Measurements from ENCODE around the gene PCDHGB5.
"Not testable (repeated sequence)": the region's sequence is repeated elsewhere in the genome, so short reads cannot be mapped to it uniquely, and the experiment has no call there.

PCDHGB5 gene

DNA sequence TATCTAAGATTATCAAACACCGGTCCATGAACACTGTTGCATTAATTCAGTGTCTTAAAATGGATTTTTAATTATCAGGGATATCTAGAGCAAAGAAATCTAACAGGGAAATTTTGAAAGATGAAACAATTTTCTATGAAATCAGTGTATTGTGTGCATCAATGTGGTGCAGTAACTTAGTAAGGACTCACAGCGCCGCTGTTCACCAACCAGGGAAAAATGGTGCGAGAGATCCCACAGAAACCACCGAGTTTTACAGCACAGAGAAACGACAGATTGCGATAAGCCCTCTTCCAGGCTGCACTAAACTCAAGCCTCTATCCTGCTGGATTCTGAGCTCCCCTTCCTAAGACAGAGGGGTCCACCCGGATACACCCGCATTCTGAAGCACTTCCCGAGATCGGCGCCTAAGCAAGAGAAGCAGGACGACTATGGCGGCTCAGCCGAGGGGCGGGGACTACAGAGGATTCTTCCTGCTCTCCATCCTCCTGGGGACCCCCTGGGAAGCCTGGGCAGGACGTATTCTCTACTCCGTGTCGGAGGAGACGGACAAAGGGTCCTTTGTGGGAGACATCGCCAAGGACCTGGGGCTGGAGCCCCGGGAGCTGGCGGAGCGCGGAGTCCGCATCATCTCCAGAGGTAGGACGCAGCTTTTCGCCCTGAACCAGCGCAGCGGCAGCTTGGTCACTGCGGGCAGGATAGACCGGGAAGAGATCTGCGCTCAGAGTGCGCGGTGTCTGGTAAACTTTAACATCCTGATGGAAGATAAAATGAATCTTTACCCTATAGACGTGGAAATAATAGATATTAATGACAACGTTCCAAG lies 15.1 kb upstream of the PCDHGB5 start, which contains the start of gene PCDHGA7:
PCDHGA7 (plus strand) TSS at position 274 of the 826 bp plus-strand sequence; CDS start at position 432, 158 bp downstream.
- DNase-seq = no peak

DNA sequence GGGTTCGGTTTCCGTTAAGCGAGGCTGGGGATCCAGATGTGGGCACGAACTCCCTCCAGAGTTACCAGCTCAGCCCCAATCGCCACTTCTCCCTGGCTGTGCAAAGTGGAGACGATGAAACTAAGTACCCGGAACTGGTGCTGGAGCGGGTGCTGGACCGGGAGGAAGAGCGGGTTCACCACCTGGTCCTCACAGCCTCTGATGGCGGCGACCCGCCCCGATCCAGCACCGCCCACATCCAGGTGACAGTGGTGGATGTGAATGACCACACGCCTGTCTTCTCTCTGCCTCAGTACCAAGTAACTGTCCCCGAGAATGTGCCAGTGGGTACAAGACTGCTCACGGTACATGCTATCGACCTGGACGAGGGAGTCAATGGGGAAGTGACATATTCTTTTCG lies 14.4 kb upstream of the PCDHGB5 start:
- DNase-seq = no peak

DNA sequence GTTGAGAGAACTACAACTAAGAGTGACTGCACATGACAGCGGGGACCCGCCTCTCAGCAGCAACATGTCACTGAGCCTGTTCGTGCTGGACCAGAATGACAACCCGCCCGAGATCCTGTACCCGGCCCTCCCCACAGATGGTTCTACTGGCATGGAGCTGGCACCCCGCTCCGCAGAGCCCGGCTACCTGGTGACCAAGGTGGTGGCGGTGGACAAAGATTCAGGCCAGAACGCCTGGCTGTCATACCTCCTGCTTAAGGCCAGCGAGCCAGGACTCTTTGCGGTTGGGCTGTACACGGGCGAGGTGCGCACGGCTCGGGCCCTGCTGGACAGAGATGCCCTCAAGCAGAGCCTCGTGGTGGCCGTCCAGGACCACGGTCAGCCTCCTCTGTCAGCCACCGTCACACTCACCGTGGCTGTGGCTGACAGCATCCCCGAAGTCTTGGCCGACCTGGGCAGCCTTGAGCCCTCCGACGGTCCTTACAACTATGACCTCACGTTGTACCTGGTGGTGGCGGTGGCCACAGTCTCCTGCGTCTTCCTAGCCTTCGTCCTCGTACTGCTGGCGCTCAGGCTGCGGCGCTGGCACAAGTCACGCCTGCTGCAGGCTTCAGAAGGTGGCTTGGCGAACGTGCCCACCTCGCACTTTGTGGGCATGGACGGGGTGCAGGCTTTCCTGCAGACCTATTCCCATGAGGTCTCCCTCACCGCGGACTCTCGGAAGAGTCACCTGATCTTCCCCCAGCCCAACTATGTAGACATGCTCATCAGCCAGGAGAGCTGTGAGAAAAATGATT lies 13.1 kb upstream of the PCDHGB5 start:
- DNase-seq = no peak

DNA sequence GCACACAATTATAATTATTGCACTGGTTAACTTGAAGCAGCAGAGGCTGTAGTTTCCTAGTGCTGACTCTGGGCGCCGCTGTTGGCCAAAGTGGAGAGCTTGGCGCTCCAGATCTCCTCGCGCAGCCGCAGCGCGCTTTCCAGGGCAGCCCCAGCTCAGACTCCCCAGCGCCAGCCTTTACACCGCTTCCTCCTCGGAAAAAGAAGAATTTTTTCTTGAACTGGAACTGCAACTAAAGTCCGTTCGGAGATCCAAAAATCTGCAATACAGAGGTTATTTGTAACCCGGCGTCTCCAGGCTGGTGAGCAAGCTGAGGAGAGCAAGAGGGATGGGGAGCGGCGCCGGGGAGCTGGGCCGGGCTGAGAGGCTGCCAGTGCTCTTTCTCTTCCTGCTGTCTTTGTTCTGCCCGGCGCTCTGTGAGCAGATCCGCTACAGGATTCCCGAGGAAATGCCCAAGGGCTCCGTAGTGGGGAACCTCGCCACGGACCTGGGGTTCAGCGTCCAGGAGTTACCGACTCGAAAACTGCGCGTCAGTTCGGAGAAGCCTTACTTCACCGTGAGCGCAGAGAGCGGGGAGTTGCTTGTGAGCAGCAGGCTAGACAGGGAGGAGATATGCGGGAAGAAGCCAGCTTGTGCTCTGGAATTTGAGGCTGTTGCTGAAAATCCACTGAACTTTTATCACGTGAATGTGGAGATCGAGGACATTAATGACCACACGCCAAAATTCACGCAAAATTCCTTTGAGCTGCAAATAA lies 10.0 kb upstream of the PCDHGB5 start, which contains the start of gene PCDHGB4:
PCDHGB4 (plus strand) TSS at position 142 of the 755 bp plus-strand sequence; CDS start at position 329, 187 bp downstream.
- not testable (repeated sequence) for DNase-seq

DNA sequence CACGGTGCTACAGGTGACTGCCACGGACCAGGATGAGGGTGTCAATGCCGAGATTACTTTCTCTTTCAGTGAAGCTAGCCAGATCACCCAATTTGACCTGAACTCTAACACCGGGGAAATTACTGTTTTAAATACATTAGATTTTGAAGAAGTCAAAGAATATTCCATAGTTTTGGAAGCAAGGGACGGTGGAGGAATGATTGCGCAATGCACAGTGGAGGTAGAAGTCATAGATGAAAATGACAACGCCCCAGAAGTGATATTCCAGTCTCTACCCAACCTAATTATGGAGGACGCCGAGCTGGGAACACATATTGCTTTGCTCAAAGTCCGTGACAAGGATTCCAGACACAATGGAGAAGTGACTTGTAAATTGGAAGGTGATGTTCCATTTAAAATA lies 9.1 kb upstream of the PCDHGB5 start:
- DNase-seq = no peak

DNA sequence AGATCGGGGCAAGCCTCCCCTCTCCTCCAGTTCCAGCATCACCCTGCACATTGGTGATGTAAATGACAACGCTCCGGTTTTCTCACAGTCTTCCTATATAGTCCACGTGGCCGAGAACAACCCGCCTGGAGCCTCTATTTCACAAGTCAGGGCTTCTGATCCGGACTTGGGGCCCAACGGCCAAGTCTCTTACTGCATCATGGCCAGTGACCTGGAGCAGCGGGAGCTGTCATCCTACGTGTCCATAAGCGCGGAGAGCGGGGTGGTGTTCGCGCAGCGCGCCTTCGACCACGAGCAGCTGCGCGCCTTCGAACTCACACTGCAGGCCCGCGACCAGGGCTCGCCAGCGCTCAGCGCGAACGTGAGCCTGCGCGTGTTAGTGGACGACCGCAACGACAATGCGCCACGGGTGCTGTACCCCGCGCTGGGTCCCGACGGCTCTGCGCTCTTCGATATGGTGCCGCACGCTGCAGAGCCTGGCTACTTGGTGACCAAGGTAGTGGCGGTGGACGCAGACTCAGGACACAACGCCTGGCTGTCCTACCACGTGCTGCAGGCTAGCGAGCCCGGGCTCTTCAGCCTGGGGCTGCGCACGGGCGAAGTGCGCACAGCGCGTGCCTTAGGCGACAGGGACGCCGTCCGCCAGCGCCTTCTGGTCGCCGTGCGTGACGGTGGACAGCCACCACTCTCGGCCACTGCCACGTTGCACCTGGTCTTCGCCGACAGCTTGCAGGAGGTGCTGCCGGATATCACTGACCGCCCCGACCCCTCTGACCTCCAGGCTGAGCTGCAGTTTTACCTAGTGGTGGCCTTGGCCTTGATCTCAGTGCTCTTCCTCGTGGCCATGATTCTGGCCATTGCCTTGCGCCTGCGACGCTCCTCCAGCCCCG lies 8.3 kb upstream of the PCDHGB5 start:
- DNase-seq = no peak

DNA sequence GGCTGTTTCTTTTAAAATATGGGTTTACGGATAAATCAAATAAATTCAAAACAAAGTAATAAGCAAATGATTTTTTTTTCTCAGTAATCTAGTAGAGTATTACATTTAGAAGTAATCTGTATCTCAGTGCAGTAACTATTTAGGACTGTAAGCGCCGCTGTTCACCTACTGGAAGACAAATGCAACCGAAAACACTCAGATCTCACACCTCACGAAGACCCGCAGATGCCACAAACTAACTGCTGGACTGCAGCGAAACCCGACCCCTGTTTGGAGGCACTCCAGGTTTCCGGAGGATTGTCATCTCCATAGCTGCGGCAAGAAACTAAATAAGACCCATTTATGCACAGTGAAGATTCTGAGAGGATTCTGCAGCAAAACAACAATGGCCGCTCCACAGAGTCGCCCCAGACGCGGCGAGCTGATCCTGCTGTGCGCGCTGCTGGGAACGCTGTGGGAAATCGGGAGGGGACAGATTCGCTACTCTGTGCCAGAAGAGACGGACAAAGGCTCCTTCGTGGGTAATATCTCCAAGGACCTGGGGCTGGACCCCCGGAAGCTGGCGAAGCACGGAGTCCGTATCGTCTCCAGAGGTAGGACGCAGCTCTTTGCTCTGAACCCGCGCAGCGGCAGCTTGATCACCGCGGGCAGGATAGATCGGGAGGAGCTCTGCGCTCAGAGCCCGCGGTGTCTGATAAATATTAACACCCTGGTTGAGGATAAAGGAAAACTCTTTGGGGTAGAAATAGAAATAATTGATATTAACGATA lies 5.1 kb upstream of the PCDHGB5 start, which contains the start of gene PCDHGA8:
PCDHGA8 (plus strand) TSS at position 205 of the 770 bp plus-strand sequence; CDS start at position 386, 181 bp downstream.
- DNase-seq = no peak

DNA sequence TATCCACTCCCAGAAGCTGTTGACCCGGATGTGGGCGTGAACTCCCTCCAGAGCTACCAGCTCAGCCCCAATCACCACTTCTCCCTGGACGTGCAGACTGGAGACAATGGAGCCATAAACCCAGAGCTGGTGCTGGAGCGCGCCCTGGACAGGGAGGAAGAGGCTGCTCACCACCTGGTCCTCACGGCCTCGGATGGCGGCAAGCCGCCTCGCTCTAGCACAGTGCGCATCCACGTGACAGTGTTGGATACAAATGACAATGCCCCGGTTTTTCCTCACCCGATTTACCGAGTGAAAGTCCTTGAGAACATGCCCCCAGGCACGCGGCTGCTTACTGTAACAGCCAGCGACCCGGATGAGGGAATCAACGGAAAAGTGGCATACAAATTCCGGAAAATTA lies 4.5 kb upstream of the PCDHGB5 start:
- DNase-seq = no peak

DNA sequence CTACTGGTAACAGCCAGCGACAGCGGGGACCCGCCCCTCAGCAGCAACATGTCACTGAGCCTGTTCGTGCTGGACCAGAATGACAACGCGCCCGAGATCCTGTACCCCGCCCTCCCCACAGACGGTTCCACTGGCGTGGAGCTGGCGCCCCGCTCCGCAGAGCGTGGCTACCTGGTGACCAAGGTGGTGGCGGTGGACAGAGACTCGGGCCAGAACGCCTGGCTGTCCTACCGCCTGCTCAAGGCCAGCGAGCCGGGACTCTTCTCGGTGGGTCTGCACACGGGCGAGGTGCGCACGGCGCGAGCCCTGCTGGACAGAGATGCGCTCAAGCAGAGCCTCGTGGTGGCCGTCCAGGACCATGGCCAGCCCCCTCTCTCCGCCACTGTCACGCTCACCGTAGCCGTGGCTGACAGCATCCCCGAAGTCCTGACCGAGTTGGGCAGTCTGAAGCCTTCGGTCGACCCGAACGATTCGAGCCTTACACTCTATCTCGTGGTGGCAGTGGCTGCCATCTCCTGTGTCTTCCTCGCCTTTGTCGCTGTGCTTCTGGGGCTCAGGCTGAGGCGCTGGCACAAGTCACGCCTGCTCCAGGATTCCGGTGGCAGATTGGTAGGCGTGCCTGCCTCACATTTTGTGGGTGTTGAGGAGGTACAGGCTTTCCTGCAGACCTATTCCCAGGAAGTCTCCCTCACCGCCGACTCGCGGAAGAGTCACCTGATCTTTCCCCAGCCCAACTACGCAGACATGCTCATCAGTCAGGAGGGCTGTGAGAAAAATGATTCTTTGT lies 3.2 kb upstream of the PCDHGB5 start:
- not testable (repeated sequence) for DNase-seq

DNA sequence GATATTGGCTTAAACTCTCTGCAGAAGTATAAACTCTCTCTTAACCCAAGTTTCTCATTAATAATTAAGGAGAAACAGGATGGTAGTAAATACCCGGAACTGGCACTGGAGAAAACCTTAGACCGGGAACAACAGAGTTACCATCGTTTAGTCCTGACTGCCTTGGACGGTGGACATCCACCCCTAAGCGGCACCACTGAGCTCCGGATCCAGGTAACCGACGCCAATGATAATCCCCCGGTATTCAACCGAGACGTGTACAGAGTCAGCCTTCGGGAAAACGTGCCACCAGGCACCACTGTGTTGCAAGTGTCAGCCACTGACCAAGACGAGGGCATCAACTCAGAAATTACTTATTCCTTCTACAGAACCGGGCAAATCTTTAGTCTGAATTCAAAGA lies 861 bp downstream of the PCDHGB5 start:
- no peak for DNase-seq

DNA sequence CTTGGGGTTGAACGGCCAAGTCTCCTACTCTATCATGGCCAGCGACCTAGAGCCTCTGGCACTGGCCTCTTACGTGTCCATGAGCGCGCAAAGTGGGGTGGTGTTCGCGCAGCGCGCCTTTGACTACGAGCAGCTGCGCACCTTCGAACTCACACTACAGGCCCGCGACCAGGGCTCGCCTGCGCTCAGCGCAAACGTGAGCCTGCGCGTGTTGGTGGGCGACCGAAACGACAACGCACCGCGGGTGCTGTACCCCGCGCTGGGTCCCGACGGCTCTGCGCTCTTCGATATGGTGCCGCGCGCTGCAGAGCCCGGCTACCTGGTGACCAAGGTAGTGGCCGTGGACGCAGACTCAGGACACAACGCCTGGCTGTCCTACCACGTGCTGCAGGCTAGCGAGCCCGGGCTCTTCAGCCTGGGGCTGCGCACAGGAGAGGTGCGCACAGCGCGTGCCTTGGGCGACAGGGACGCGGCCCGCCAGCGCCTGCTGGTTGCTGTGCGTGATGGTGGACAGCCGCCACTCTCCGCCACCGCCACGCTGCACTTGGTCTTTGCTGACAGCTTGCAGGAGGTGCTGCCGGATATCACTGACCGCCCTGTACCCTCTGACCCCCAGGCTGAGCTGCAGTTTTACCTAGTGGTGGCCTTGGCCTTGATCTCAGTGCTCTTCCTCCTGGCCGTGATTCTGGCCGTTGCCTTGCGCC lies 2.0 kb downstream of the PCDHGB5 start:
- DNase-seq = no peak

DNA sequence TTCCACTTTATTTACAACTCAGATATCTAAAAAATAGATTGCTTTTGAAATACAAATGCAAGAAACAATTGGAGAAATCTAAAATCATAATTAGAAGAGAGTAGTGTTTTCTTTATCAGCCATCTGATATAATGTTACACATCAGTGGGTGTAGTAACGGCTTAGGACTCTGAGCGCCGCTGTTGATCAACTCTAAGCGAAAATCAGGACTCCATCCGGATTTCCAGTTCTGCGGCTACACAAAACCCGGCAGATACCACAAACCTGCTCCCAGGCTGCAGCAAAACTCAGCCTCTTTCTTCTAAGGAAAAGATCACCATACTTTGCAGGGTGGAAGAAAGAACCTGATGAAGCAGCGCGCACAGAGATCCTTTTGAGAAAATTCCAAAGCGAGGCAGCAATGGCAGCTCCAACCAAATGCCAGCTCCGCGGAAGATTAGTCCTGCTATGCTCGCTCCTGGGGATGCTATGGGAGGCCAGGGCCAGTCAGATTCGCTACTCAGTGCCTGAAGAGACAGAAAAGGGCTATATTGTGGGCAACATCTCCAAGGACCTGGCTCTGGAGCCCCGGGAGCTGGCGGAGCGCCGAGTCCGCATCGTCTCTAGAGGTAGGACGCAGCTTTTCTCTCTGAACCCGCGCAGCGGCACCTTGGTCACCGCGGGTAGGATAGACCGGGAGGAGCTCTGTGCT lies 5.0 kb downstream of the PCDHGB5 start, which contains the start of gene PCDHGA9:
PCDHGA9 (plus strand) TSS at position 226 of the 691 bp plus-strand sequence; CDS start at position 401, 175 bp downstream.
- DNase-seq = no peak

DNA sequence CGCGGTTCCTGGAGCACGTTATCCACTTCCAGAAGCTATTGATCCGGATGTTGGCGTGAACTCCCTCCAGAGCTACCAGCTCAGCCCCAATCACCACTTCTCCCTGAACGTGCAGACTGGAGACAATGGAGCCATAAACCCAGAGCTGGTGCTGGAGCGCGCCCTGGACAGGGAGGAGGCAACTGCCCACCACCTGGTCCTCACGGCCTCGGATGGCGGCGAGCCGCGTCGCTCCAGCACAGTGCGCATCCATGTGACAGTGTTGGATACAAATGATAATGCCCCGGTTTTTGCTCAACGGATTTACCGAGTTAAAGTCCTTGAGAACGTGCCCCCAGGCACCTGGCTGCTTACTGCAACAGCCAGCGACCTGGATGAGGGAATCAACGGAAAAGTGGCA lies 5.6 kb downstream of the PCDHGB5 start:
- DNase-seq = no peak

DNA sequence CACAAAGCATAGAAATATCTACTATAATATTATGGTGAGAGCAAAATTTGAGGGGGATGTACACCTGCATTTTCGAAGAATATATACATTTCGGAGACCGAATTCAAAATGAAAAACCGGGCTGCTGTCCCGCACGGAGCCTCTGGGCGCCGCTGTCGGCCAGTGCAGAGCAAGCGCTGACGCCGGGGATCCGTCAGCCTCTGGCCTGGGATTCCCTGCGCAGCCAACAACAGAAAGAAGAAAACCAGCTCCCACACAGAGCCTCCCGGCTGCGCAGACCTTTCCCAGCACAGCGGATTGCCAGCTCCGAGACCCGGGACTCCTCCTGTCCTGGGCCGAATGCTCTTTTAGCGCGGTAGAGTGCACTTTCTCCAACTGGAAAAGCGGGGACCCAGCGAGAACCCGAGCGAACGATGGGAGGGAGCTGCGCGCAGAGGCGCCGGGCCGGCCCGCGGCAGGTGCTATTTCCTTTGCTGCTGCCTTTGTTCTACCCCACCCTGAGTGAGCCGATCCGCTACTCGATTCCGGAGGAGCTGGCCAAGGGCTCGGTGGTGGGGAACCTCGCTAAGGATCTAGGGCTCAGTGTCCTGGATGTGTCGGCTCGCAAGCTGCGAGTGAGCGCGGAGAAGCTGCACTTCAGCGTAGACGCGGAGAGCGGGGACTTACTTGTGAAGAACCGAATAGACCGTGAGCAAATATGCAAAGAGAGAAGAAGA lies 10.2 kb downstream of the PCDHGB5 start, which contains the start of gene PCDHGB6:
PCDHGB6 (plus strand) TSS at position 232 of the 716 bp plus-strand sequence; CDS start at position 414, 182 bp downstream.
- DNase-seq = not testable (repeated sequence)

DNA sequence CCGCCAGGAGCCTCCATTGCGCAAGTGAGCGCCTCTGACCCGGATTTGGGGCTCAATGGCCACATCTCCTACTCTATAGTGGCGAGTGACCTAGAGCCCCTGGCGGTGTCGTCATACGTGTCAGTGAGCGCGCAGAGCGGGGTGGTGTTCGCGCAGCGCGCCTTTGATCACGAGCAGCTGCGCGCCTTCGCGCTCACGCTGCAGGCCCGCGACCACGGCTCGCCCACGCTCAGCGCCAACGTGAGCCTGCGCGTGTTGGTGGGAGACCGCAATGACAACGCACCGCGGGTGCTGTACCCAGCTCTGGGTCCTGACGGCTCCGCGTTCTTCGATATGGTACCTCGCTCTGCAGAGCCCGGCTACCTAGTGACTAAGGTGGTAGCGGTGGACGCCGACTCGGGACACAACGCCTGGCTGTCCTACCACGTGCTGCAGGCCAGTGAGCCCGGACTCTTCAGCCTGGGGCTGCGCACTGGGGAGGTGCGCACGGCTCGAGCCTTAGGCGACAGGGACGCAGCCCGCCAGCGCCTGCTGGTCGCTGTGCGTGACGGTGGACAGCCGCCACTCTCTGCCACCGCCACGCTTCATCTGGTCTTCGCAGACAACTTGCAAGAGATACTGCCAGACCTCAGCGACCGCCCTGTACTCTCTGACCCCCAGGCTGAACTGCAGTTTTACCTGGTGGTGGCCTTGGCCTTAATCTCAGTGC lies 12.0 kb downstream of the PCDHGB5 start:
- no peak for DNase-seq

DNA sequence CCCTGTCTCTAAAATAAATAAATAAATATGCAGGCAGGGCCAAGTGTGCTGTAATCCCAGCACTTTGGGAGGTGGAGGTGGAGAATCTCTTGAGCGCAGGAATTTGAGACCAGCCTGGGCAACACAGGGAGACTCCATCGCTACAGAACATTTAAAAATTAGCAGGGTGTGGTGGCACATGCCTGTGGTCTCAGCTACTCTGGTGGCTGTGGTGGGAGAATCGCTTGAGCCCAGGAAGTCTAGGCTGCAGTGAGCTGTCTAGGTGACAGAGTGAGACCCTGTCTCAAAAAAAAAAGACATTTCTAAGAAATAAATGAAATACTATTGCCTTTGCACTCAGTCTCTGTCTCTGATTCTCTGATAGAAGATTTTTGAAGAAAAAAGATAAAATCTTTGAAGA lies 13.8 kb downstream of the PCDHGB5 start:
- DNase-seq = no peak

DNA sequence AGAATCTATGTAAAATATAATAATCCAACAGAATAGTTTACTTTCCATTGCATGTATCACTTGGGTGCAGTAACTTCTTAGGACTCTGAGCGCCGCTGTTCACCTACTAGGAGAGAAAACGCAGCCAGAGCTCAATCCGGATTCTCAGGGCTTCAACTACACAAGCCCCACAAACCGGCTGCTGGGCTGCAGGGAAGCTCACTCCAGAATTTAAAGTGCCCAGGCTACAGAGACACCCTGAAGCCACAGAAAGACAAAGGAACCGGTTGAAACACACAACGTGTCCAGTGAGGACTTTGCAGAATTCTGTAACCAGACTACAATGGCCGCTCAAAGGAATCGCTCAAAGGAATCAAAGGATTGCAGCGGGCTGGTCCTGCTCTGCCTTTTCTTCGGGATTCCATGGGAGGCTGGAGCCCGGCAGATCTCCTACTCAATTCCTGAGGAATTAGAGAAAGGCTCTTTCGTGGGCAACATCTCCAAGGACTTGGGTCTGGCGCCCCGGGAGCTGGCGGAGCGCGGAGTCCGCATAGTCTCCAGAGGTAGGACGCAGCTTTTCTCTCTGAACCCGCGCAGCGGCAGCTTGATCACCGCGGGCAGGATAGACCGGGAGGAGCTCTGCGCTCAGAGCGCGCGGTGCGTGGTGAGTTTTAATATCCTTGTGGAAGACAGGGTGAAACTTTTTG lies 15.2 kb downstream of the PCDHGB5 start, which contains the start of gene PCDHGA10:
PCDHGA10 (plus strand) TSS at position 134 of the 686 bp plus-strand sequence; CDS start at position 323, 189 bp downstream.
- no peak for DNase-seq

Data from NCI-H2029 (cell line).